Omental fat pad (tissue), 4 donors: Measurements from ENCODE around the gene QPCTL. TPM values are rescaled to one million over a fixed set of nuclear protein-coding genes. Genes with fewer than 3 reads are reported as not detected.
"Not testable (repeated sequence)": the region's sequence is repeated elsewhere in the genome, so short reads cannot be mapped to it uniquely, and the experiment has no call there.

Experiments used
- ATAC-seq: fragments of 150-250 bp; one replicate; pipeline ENCODE4 v1.9.1; 2016; ENCODE audit warnings: mild to moderate bottlenecking, moderate library complexity; ENCODE audit not compliant: low FRiP score
- DNase-seq: peaks from one replicate; pipeline ENCODE4 v3.0.0-alpha.2; 2019; ENCODE audit warnings: low spot score
- CTCF ChIP-seq, 3 donors: fragments of 450-650 bp; IDR thresholded peaks; one replicate each; pipeline ENCODE4 v1.5.1; 2016 to 2017; ENCODE audit warnings: antibody characterized with exemption in 3 of 3, mild to moderate bottlenecking in 3 of 3, moderate library complexity in 2 of 3
- small RNA-seq: library from RNA; depleted of rRNA; stranded (forward); fragments of <200 nt; gene quantifications from one replicate; pipeline ENCODE3, GENCODE V24; 2016
- total RNA-seq, 4 donors: library from RNA; depleted of rRNA; stranded (reverse); fragments of >200 nt; gene quantifications; one replicate each; pipeline ENCODE4 v1.1.0, GENCODE V29; 2016

QPCTL gene
- total RNA-seq, 4 donors from 2014 or later: 2.7 to 5.8 (median 5.2) TPM

GRCh38 chr19:45742969-45743368, 50.5 kb downstream of the QPCTL start:
- ATAC-seq (no peak), DNase-seq (no peak)
- TF ChIP-seq CTCF (IDR thresholded peaks at IDR 0.05): no peak

GRCh38 chr19:45745606-45746005, 53.1 kb downstream of the QPCTL start:
- DNase-seq: no peak
- no peak for TF ChIP-seq CTCF (IDR thresholded peaks at IDR 0.05)
- no peak for ATAC-seq

- ATAC-seq: no peak
- DNase-seq: no peak
- no peak for TF ChIP-seq CTCF (IDR thresholded peaks at IDR 0.05)
Observed at GRCh38 chr19:45746866-45747265, 54.4 kb downstream of the QPCTL start.

GRCh38 chr19:45747513-45747912, 55.0 kb downstream of the QPCTL start:
- no peak for TF ChIP-seq CTCF (IDR thresholded peaks at IDR 0.05)
- no peak for DNase-seq
- no peak for ATAC-seq

GRCh38 chr19:45751483-45751882, 59.0 kb downstream of the QPCTL start:
- ATAC-seq, DNase-seq: not testable (repeated sequence)

- TF ChIP-seq CTCF (IDR thresholded peaks at IDR 0.05): no peak
- DNase-seq: no peak
- ATAC-seq: no peak
Observed at GRCh38 chr19:45752639-45753038, 60.2 kb downstream of the QPCTL start.

GRCh38 chr19:45753548-45753947, 61.1 kb downstream of the QPCTL start:
- DNase-seq (no peak), ATAC-seq (no peak)
- no peak for TF ChIP-seq CTCF (IDR thresholded peaks at IDR 0.05)

Small RNAs within 50 kb of the gene (small RNA-seq; reads per million reads assigned to genes)
- gene MIR642A: 0.52 reads per million
- not detected for gene RN7SL836P

Other genes with a start within 250 kb of the QPCTL start
- 100 to 1,000 TPM; 306 to 713 (median 395) TPM for gene FOSB, start 224.7 kb upstream of the QPCTL start, total RNA-seq
- 1 to 10 TPM; 3.8 to 9.4 (median 7.0) TPM for gene RTN2, start 195.6 kb upstream of the QPCTL start, total RNA-seq
- gene PPM1N, start 194.2 kb upstream of the QPCTL start, total RNA-seq: 1 to 10 TPM; 1.9 to 3.8 (median 2.9) TPM
- gene VASP, start 185.2 kb upstream of the QPCTL start, total RNA-seq: 100 to 1,000 TPM in 1 of 4 donors, 10 to 100 TPM in 3; 47.0 to 132 (median 68.7) TPM
- 10 to 100 TPM in 2 of 4 donors, 1 to 10 TPM in 2; 6.3 to 15.5 (median 11.1) TPM for gene OPA3, start 107.9 kb upstream of the QPCTL start, total RNA-seq
- gene GPR4, start 90.5 kb upstream of the QPCTL start, total RNA-seq: 10 to 100 TPM in 3 of 4 donors, 1 to 10 TPM in 1; 6.0 to 29.4 (median 12.0) TPM
- gene EML2, start 53.3 kb upstream of the QPCTL start, total RNA-seq: 10 to 100 TPM; 18.0 to 22.4 (median 19.9) TPM
- gene GIPR, start 24.4 kb upstream of the QPCTL start, total RNA-seq: 1 to 10 TPM; 1.1 to 8.7 (median 2.5) TPM
- 100 to 1,000 TPM; 104 to 194 (median 148) TPM for gene SNRPD2, start 713 bp upstream of the QPCTL start, total RNA-seq
- gene FBXO46, start 38.2 kb downstream of the QPCTL start, total RNA-seq: 1 to 10 TPM; 5.8 to 7.6 (median 6.7) TPM
- not detected for gene MEIOSIN, start 40.8 kb downstream of the QPCTL start, total RNA-seq
- gene SIX5, start 76.6 kb downstream of the QPCTL start, total RNA-seq: 10 to 100 TPM in 1 of 4 donors, 1 to 10 TPM in 3; 4.3 to 13.4 (median 7.8) TPM
- 10 to 100 TPM in 3 of 4 donors, 1 to 10 TPM in 1; 9.4 to 30.1 (median 23.2) TPM for gene DMPK, start 89.8 kb downstream of the QPCTL start, total RNA-seq
- gene DMWD, start 100.2 kb downstream of the QPCTL start, total RNA-seq: 10 to 100 TPM; 26.2 to 42.5 (median 35.9) TPM
- under 1 TPM in 1 of 4 donors, not detected in 3; 0.24 TPM for gene RSPH6A, start 122.6 kb downstream of the QPCTL start, total RNA-seq
- gene SYMPK, start 170.5 kb downstream of the QPCTL start, total RNA-seq: 10 to 100 TPM; 17.3 to 35.2 (median 27.1) TPM
- under 1 TPM in 2 of 4 donors, not detected in 2; 0.38 to 0.79 TPM for gene FOXA3, start 171.7 kb downstream of the QPCTL start, total RNA-seq
- gene IRF2BP1, start 193.5 kb downstream of the QPCTL start, total RNA-seq: 10 to 100 TPM; 10.6 to 14.2 (median 11.2) TPM
- 1 to 10 TPM; 1.3 to 6.8 (median 2.6) TPM for gene MYPOP, start 209.9 kb downstream of the QPCTL start, total RNA-seq
- not detected for gene NANOS2, start 222.1 kb downstream of the QPCTL start, total RNA-seq